C1 segment of cervical spinal cord (tissue), 14 donors: ENCODE data around the gene STARD8.
A peak's percentile ranks its signal among the peaks of the same experiment; 100 is the strongest.
"Not testable (repeated sequence)": the region's sequence is repeated elsewhere in the genome, so short reads cannot be mapped to it uniquely, and the experiment has no call there.

Experiments used
- DNase-seq, 14 donors: peaks; one replicate each; lab custom pipeline; 2025; lab: John Stamatoyannopoulos, UW

The STARD8 gene

GRCh38 chrX:68659385-68659784 is 11.9 kb downstream of the STARD8 start:
- DNase-seq, result no peak

- no peak for DNase-seq
These were observed 12.3 kb downstream of the STARD8 start for GRCh38 chrX:68659786-68660185.

GRCh38 chrX:68660746-68661145 is 13.3 kb downstream of the STARD8 start:
- DNase-seq, result no peak

- no peak for DNase-seq
These were observed 18.0 kb downstream of the STARD8 start for GRCh38 chrX:68665502-68665901.

GRCh38 chrX:68666580-68666979 is 19.1 kb downstream of the STARD8 start:
- DNase-seq, result peak in 1 of 14 donors; percentile 7

- peak in 2 of 14 donors; percentile 7 to 40 for DNase-seq
These were observed 21.8 kb downstream of the STARD8 start for GRCh38 chrX:68669094-68669860.

- DNase-seq, result no peak
These were observed 22.4 kb downstream of the STARD8 start for GRCh38 chrX:68669871-68670270.

GRCh38 chrX:68671221-68671620 is 23.8 kb downstream of the STARD8 start:
- DNase-seq, result no peak

GRCh38 chrX:68672581-68673318 is 25.3 kb downstream of the STARD8 start:
- no peak for DNase-seq

GRCh38 chrX:68675571-68675970 is 28.1 kb downstream of the STARD8 start:
- DNase-seq, result no peak

GRCh38 chrX:68676335-68676734 is 28.9 kb downstream of the STARD8 start:
- DNase-seq, result no peak

- no peak for DNase-seq
These were observed 30.5 kb downstream of the STARD8 start for GRCh38 chrX:68677998-68678397.

GRCh38 chrX:68681443-68681941 is 34.0 kb downstream of the STARD8 start:
- no peak for DNase-seq

GRCh38 chrX:68682790-68683189 is 35.3 kb downstream of the STARD8 start:
- no peak for DNase-seq

GRCh38 chrX:68683580-68683979 is 36.1 kb downstream of the STARD8 start:
- no peak for DNase-seq

GRCh38 chrX:68684291-68684918 is 36.9 kb downstream of the STARD8 start:
- DNase-seq, result peak in 1 of 14 donors; percentile 6

GRCh38 chrX:68684919-68685304 is 37.4 kb downstream of the STARD8 start:
- DNase-seq, result no peak

GRCh38 chrX:68685685-68686084 is 38.2 kb downstream of the STARD8 start:
- peak in 2 of 14 donors; percentile 3 to 22 for DNase-seq

GRCh38 chrX:68686097-68686977 is 38.9 kb downstream of the STARD8 start:
- DNase-seq, result peak in 2 of 14 donors; percentile 13 to 22

- not testable (repeated sequence) for DNase-seq
These were observed 41.5 kb downstream of the STARD8 start for GRCh38 chrX:68688931-68689330.

GRCh38 chrX:68690936-68691501 is 43.6 kb downstream of the STARD8 start:
- no peak for DNase-seq
